ENCODE results near the gene FMN2. TPM values are rescaled to one million over a fixed set of nuclear protein-coding genes. Genes with fewer than 3 reads are reported as not detected.

The FMN2 gene
- total RNA-seq, 1 donor from 2014 or later: 0.69 TPM

DNA sequence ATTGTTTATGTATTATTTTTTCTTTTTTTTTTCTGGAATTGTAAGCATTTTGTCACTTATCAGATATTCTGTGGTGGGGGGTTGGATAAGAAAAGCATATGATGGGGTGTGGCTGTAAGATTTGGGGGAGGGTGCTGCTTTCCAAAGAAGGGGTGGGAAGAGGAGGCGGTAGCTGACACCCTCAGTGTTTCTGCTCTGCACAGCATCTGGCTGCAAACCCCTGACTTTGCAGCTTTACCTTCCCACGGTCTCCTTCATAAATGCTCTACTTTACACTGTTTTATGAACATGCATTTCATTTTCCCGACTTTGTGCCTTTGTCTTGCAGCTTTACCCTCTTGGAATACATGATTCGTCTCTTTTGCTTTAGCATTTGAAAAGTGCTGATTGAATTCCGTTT is 7.6 kb downstream of the FMN2 start:
- no peak for DNase-seq

DNA sequence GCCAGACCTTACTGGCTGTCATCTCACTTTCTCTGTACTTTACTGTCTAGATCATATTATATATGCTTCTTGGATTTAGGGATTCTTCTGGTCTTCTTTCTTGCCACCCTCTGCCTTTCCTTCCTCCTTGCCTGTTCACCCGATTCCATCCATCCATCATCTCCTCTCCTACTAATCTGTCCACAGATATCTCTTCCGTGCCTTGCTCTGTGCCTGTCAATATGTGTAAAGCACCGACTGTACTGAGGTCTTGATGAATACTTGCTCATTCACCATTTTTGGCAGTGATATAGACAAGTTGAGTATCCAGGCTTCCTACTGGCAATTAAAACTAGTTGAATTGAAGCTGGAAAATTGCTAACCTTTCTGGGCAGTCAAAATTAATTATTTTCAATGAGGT is 8.1 kb downstream of the FMN2 start:
- DNase-seq: no peak

DNA sequence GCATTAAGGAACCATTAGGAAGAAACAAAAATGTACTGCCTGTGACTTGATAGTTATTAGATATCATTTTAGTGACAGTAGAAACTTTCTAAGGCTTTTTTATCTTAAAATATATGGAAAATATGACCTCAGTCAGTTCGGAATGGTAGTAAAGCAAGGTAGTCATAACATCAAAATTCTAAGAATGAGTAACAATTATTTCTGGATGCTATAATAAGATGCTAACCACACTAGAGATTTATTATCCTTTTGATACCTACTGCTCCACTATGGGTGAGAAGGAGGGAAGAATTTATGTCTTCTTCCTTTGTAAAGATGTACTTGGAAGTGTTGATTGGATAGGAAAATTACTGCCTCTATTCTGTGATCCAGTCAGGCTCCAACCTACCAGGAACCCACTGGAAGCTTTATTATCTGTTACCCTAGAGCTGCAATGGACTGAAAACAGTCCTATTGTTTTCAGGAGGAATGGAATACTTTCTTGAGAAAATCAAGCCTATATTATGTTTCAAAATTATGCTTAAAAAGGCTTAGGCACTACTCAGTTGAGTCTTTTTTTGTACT is 8.8 kb downstream of the FMN2 start:
- no peak for DNase-seq

- no peak for DNase-seq
Measured at GRCh38 chr1:240101306-240101705, 9.6 kb downstream of the FMN2 start.

DNA sequence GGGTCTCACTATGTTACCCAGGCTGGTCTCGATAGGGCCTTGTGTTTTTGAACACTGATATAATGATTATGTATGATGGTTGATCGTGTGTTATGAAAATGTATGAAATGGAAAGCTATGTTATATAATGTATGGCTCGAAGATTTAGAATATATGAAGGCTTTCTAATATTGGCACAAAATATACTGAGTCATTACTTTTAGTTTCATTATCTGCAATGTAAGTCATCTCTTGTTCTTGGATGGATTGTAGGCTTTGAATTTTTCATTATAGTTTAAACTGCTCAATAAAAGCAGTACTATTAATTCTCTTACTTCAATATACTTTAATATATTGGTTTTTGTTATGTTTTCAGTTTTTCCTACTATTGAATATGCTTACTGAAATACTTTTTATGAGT is 10.1 kb downstream of the FMN2 start:
- DNase-seq: no peak

- DNase-seq: no peak
Measured at GRCh38 chr1:240104672-240105071, 13.0 kb downstream of the FMN2 start.

- DNase-seq: no peak
Measured at GRCh38 chr1:240107058-240107684, 15.5 kb downstream of the FMN2 start.

GRCh38 chr1:240109130-240109529 is 17.4 kb downstream of the FMN2 start:
- no peak for DNase-seq

DNA sequence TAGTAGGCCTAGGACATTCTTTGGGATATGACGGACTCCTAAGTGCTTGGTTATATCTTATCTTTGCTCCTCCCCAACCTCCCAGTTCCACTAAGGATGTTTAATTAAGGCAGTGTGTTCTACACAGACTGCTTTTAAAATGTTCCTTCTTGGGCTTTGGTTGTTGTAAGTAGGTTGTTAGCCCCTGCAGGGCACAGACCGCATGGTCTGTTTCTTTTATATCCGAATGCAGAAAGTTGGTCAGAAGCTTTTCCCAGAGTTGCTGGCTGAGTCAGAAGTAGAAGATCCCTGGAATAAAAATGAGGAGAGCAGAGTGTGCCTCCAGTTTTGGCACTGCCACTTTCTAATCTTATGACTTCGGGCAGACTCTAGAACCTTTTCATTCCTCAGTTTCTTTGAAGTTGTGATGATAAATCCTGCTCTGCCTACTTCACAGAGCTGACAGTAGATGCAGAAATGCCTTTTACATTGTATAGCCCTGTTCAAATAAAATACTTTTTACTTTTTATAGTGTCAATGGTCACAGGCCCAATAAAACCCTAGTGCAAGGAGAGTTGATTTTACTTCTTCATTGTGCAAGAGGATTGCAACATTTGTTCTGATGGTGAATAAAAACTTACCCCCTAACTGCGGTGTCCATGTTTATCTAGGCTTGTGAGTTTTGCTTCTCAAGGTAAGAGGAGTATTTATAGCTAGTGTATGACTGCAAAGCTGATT is 18.4 kb downstream of the FMN2 start:
- no peak for DNase-seq

GRCh38 chr1:240111558-240111957 is 19.9 kb downstream of the FMN2 start:
- no peak for DNase-seq

DNA sequence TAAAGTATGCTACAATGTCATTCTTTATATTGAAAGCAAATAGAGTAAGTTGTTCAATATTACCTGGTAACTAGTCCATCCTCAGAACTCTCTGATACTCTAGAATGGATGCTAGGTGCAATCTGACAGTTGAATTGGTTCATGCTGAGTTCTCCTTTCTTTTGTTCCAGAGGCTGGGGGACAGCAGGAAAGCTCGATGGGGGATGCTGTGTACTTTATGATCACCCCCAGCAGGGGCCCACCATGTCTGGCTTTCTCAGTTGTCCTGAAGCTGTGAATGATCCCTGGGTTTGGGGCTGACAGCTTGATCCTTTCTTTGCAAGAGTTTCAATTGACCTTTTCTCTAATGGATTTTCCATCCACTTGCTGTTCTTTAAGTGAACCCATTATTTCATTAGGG is 22.5 kb downstream of the FMN2 start:
- DNase-seq: no peak

GRCh38 chr1:240115831-240116230 is 24.1 kb downstream of the FMN2 start:
- no peak for DNase-seq

DNA sequence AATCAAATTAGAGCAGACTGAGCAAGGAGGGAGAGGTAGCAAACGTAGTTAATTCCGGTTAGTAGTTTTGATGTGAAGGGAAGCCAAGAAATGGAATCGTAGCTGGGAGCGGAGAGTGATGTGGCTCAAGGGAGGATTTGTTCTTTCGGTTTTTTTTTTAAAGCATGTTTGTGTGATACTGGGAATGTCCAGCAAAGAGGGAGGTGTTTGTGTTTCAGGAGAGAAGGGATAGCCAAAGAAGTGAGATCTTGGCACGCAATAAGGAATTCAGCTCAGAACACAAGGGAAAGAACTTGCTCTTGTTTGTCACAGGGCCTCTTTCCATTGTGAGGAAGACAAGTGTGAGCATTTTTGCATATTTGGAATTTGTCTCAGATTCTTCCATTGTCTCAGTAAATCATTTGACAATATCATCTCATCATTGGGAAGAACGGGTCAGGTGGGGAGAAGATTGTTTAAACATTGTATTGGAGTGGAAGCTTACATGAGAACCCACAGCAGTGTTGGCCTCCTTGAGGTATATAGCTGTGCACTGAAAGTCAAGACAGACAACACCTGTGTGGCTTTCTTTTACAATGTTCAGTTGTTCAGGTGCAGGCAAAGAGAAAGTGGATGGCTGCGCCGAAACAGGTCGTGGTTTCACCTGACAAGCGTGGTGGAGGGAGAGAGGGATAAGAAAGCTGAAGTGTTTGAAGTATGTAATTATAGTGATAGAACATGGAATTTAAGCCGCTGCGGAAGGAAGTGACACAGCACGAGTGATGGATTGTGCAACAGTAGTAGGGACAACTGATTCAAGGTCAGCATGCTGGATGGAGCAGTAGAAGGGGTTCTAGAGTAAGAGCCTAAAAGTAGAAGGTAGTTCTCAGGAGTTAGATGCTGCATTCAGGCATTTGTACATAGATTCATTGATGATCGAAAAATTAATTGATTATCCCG is 25.4 kb downstream of the FMN2 start:
- DNase-seq: no peak

DNA sequence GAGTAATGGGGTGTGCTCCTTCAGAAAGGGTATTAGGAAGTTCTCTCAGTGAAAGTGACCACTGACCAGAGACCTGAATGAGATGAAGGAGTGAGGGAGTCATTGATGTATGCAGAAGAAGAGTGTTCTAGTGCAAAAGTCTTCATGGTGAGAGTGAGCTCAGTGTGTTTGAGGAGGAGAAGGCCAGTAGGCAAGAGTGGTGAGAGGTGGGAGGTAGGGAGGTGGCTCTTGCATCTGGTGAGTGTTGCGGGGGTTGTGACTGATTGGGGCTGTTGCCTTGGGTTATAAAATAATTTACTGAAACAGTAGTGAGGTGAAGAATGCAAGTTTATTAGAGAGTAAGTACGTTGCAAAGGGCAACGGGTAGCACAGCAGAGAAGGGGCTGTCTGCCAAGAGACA is 26.2 kb downstream of the FMN2 start:
- DNase-seq: no peak

DNA sequence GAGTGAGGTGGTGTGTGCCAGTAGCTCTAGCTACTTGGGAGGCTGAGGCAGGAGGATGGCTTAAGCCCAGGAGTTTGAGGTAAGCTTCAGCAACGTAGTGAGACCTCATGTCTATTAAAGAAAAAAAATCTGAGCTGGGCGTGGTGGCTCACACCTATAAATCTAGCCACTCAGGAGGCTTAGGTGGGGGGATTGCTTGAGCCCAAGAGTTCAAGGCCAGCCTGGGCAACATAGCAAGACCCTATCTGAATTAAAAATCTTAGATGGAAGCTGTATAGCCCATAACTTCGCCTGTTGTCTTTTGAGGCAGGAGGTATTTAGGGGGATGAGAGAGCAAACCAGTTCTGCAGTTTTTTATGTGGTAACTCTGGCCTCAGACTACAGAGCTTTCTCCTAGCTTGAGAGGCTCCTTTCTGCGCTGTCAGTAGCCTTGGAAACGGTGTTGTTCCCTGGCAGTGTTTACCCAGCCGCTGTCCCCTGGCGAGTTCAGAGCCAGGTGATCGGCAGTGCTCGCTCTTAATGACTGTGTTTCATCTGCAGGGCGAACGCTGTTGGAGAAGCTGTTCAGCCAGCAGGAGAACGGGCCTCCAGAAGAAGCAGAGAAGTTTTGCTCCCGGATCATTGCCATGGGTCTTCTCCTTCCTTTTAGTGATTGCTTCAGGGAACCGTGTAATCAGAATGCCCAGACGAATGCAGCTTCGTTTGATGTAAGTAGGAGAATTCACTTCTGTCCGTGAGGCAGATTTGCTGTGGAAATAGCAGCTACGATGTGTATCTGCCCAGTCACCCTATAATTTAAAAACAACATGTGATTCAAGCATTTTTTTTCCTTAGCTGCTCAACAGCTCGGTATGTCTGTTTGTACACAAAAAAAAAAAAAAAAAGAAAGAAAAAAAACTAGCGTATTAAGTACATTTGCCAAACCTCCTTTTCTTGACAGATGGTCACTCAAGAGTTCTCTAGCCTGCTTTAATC is 31.2 kb downstream of the FMN2 start:
- no peak for DNase-seq

GRCh38 chr1:240126821-240127220 is 35.1 kb downstream of the FMN2 start:
- no peak for DNase-seq

GRCh38 chr1:240128366-240128765 is 36.7 kb downstream of the FMN2 start:
- no peak for DNase-seq

GRCh38 chr1:240134113-240134512 is 42.4 kb downstream of the FMN2 start:
- no peak for DNase-seq

- DNase-seq: no peak
Measured at GRCh38 chr1:240134596-240134995, 42.9 kb downstream of the FMN2 start.

DNA sequence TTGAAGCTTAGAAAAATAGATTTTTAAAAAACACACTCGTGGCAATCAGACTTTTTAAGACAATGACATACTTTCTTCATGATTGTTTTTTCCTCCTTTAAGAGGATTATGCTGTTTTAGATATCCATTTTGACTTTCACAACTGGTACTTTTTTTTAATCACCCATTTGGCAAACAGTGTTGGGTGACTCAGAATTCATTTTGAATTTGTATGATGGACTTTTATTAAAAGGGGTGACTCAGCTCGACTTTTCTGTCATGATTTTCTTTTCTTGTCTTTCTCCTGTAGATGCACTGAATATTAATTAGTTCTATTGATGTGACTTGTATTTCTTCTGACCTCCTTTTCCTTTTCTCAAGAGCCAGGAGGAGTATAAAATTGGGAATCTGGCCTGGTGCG is 44.7 kb downstream of the FMN2 start:
- no peak for DNase-seq

DNA sequence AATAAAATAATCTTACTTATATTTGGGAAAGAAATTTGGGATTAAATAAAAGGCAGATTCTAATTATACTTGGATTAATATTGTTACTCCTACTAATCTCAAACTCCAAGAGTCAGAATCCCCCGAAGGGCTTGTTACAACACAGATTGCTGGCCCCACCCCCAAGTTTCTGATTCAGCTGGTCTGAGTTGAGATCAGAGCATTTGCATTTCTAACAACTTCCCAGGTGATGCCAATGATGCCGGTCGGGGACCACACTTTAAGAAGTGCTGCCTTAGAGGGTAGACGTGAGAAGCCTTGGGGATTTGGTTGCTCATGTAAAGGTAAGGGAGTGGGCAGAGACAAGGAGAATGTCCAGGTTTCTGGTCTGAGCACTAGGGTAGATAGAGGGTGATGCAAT is 47.2 kb downstream of the FMN2 start:
- no peak for DNase-seq

DNA sequence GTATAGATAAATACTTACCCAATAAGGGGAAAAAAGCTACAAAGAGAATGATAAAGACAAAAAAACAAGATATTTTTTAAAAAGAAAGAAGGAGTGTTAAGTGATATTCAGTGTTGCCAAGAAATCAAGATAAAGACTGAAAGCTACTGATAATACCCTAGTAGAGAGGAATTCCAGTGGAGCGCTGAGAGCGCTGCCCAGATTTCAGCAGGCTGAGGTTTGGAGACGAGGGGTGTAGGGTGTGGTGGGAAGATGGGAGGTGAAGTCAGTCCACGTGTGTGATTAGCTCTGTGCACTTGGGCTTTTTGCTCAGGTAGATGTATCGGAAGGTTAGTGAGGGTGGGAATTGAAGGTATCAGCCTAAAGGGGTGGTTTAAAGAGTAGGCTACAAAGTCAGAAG is 47.8 kb downstream of the FMN2 start:
- no peak for DNase-seq
